Measurements from ENCODE around the gene TRAF3.

Gene TRAF3

DNA sequence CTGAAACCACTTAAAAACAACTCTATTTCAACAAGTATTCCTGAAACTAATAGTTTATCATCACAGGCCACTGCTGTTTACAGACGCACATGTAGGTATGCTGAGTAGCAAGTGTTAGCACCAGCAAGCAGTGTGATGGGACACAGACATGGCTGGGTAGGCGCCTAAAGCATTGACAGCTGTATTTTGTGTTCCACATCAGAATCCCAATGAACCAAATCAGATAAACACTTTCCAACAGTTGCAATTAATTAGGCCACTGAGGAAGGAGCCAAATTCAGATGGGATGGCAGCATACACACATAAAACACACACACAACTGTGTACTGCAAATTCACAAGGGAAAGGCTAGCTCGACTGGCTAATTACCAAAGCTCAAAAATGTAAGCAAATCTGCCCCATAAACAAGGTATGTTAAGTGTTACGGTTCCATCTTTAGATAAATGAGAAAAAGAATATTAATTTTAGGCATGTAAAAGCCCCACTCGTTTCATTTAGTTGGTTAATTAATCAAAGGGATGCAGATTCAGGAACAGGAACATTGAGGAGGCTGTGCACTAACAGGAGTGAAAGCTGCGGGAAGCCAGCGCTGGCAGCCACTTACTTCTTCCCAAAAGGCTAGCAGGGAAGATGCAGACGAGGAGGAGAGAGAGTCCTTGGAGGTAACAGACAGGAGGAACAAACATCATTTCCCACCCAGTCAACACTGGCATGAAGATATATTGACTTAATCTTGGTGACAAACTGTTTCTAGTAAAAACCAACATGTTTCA is 178.6 kb downstream of the TRAF3 start:
- DNase-seq (ENCODE audit: low spot score), result no peak

DNA sequence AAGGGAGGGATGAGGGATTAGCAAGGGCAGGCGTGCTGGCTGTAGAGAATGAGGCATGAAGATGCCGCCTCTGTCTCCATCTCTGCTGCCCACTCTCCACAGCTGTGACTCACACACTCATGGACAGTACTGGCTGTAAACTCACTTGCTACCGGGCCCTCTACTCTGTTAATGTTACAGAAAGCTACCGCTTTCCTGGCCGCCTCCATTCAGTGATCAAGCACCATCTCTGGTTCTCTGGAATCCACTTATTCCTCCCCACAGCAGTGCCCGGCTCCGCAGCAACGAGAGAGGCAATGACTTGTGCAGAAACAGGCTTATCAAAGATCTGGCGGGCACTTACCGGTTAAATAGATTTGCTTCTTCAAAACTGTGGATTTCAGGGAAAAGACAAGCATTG is 180.0 kb downstream of the TRAF3 start:
- DNase-seq (ENCODE audit: low spot score), result no peak

DNA sequence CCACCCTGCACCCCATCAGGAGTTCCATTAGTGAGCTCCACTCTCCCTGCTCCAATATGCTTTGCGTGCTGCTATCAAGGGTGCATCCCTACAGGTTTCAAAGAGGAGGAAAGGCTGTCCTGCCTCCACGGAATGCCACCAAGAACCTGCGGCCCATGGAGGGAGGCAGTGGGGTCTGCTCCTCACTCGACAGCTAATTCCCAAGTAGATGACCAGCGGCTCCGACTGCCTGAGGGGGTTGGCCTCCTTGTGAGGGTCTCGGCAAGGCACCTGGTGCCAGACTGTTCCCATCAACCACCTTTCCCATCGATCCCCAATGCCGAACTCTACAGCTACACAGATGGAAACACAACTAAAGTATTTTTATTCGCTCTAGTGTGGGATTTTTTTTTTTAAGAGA is 181.2 kb downstream of the TRAF3 start:
- DNase-seq (ENCODE audit: low spot score), result no peak

Measured in activated CD4-positive, alpha-beta T cell treated with anti-CD3 and anti-CD28 coated beads, Interleukin-2, Interleukin-4, amounts not matched to agents 100 ng/mL and 50 ng/mL, durations not matched to agents 16 hours and 8 hours (primary cell).